HepG2 (cell line): ENCODE results near the gene AKR1A1. TPM values are rescaled to one million over a fixed set of nuclear protein-coding genes. Genes with fewer than 3 reads are reported as not detected.

Experiments used
- AHDC1 ChIP-seq: sonication (generic); formaldehyde crosslinking; IDR thresholded peaks from 2 replicates; pipeline ENCODE4 v1.5.1; 2020; ENCODE audit warnings: mild to moderate bottlenecking, missing genetic modification reagents, borderline replicate concordance
- LRRFIP1 ChIP-seq: sonication (generic); formaldehyde crosslinking; conservative IDR thresholded peaks from 2 replicates; pipeline ENCODE4 v1.4.0; 2020; ENCODE audit warnings: missing genetic modification reagents
- MNT ChIP-seq: fragments of 450-650 bp; IDR thresholded peaks from 2 replicates; pipeline ENCODE4 v1.6.1; 2016
- NR3C1 ChIP-seq: sonication (generic); formaldehyde crosslinking; IDR thresholded peaks from 2 replicates; pipeline ENCODE4 v1.4.0; 2020; ENCODE audit warnings: missing genetic modification reagents
- RFXAP ChIP-seq: sonication (generic); formaldehyde crosslinking; IDR thresholded peaks from 2 replicates; pipeline ENCODE4 v1.4.0; 2020; ENCODE audit warnings: missing genetic modification reagents, borderline replicate concordance
- TRAFD1 ChIP-seq: sonication (generic); formaldehyde crosslinking; IDR thresholded peaks from 2 replicates; pipeline ENCODE4 v1.5.1; 2020; ENCODE audit warnings: missing genetic modification reagents, mild to moderate bottlenecking, borderline replicate concordance
- YEATS2 ChIP-seq: sonication (generic); formaldehyde crosslinking; IDR thresholded peaks from 2 replicates; pipeline ENCODE4 v1.4.0; 2020; ENCODE audit warnings: missing genetic modification reagents, borderline replicate concordance
- ZEB1 ChIP-seq: IDR thresholded peaks from 2 replicates; pipeline ENCODE4 v1.6.1; 2012; ENCODE audit warnings: mild to moderate bottlenecking, low read depth, inconsistent platforms; ENCODE audit not compliant: insufficient replicate concordance
- polyA plus RNA-seq, 8 experiments: library from polyadenylated mRNA; depleted of rRNA in 3 of 8; stranded (reverse) in 7 of 8; unstranded in 1 of 8; fragments of >200 nt; fragmentation: Illumina TruSeq in 4 of 8; extraction: Trizol in 4 of 8; gene quantifications; 2 replicates each; pipeline versions ENCODE4 v1.2.1 to v1.2.3, GENCODE V29; 2011 to 2016; ENCODE audit warnings: low read depth in 4 of 8, missing spikeins in 1 of 8, mixed read lengths in 1 of 8; ENCODE audit not compliant: insufficient read depth in 1 of 8
- total RNA-seq, 5 experiments: library from RNA; depleted of rRNA; stranded (reverse); fragments of >200 nt; fragmentation: Illumina TruSeq; extraction: Trizol; gene quantifications; 2 replicates each; pipeline ENCODE4 v1.2.3, GENCODE V29; 2016; ENCODE audit warnings: low read depth in 1 of 5
- TF ChIP-seq, protein P1 (sequence below): sonication (generic); formaldehyde crosslinking; IDR thresholded peaks from 2 replicates; pipeline ENCODE4 v1.4.0; 2020; ENCODE audit warnings: missing genetic modification reagents
- TF ChIP-seq, protein P2 (sequence below): sonication (generic); formaldehyde crosslinking; IDR thresholded peaks from 2 replicates; pipeline ENCODE4 v1.4.0; 2020; ENCODE audit warnings: mild to moderate bottlenecking, missing genetic modification reagents
- TF ChIP-seq, protein P3 (sequence below): sonication (generic); formaldehyde crosslinking; IDR thresholded peaks from 2 replicates; pipeline ENCODE4 v1.8.0; 2022; ENCODE audit warnings: missing genetic modification reagents, mild to moderate bottlenecking, borderline replicate concordance

Gene AKR1A1
- total and polyA plus RNA-seq, 2 of the 13 experiments (the other 11 are each of a cell fraction or from before 2014, with no cell fraction given) = 181 to 217 TPM

DNA sequence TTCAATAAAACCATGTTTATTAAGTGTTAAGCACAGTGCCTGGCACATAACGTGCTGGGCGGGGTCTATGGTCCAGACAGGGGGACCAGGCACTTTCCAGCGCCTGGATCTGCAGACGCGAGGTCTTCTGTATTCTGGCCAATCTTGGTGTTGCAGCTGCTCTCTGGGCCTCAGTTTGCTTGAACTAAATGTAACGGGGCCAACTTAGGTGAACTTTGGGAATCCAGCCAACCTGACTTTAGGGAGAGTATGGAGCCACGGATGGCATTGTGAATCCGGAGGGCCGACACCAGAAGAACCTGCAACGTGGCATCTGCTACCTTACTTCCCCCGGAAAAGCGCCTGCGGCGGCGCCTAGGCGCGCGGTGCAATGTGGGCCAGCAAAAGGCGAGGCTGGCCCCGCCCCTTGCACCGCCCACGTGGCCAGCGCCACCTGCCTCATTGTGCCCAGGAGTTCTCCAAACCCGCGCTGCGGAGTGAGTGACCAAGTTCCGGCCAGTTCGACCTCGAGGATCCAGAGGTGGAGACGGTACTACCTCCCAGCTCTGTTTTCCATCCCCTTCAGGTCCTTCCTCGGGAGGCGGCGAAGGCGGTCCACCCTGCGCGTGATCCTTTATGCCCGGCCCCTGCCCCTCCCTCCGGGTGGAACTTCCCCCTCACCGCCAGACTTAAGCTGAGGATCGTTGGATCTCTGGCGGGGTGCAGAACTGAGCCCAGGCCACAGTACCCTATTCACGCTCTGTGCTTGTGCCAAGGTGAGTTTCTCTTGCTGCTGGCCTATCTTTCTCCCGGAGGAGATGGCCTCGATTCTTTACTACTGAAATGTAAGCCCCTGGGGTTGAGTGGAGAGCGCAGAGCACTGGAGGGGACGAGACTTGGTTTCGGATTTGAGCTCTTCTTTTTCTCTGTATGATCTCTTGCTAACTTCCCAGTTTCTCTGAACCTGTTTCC is at the start of gene AKR1A1 (continued):
- TF ChIP-seq LRRFIP1 (CRISPR knock-in tag) = no peak
- TF ChIP-seq, protein P1, sequence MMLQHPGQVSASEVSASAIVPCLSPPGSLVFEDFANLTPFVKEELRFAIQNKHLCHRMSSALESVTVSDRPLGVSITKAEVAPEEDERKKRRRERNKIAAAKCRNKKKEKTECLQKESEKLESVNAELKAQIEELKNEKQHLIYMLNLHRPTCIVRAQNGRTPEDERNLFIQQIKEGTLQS = no peak; the same call in 1 of the 2 replicates
- TF ChIP-seq YEATS2 = peak; percentile 88
- TF ChIP-seq, protein P2, sequence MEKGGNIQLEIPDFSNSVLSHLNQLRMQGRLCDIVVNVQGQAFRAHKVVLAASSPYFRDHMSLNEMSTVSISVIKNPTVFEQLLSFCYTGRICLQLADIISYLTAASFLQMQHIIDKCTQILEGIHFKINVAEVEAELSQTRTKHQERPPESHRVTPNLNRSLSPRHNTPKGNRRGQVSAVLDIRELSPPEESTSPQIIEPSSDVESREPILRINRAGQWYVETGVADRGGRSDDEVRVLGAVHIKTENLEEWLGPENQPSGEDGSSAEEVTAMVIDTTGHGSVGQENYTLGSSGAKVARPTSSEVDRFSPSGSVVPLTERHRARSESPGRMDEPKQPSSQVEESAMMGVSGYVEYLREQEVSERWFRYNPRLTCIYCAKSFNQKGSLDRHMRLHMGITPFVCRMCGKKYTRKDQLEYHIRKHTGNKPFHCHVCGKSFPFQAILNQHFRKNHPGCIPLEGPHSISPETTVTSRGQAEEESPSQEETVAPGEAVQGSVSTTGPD (CRISPR knock-in tag) = 0 out of 2 replicates have a peak, but pooled peaks have one; percentile 44
- TF ChIP-seq ZEB1 = peak; percentile 47
- no peak for TF ChIP-seq TRAFD1 (CRISPR knock-in tag)
- TF ChIP-seq NR3C1 (CRISPR knock-in tag) = no peak
- peak; percentile 78; the same call in 1 of the 2 replicates for TF ChIP-seq RFXAP (CRISPR knock-in tag)
- TF ChIP-seq, protein P3, sequence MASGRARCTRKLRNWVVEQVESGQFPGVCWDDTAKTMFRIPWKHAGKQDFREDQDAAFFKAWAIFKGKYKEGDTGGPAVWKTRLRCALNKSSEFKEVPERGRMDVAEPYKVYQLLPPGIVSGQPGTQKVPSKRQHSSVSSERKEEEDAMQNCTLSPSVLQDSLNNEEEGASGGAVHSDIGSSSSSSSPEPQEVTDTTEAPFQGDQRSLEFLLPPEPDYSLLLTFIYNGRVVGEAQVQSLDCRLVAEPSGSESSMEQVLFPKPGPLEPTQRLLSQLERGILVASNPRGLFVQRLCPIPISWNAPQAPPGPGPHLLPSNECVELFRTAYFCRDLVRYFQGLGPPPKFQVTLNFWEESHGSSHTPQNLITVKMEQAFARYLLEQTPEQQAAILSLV (CRISPR knock-in tag) = peak; percentile 83; the same call in 1 of the 2 replicates
- peak; percentile 94 for TF ChIP-seq MNT
- TF ChIP-seq AHDC1 (CRISPR knock-in tag) = no peak
